ENCODE results near the gene PTP4A1. TPM values are rescaled to one million over a fixed set of nuclear protein-coding genes. Genes with fewer than 3 reads are reported as not detected.

The PTP4A1 gene
- total RNA-seq, 4 donors from 2014 or later: 12.4 to 85.4 (median 50.4) TPM

GRCh38 chr6:63610944-63611343, 38.7 kb downstream of the PTP4A1 start:
- no peak overlapping the region for H3K4me3 ChIP-seq
- no peak for TF ChIP-seq EP300 (IDR thresholded peaks at IDR 0.05)
- no peak for TF ChIP-seq POLR2AphosphoS5 (IDR thresholded peaks at IDR 0.05)
- H3K27ac ChIP-seq: no peak overlapping the region
- no peaks in the 10 kb centered on the region for H3K27me3 ChIP-seq
- 39% methylated on average over 1 of the region's 1 CpG for WGBS
- H3K9me3 ChIP-seq: no peaks in the 10 kb centered on the region
- H3K36me3 ChIP-seq: no peaks in the 10 kb centered on the region
- no peaks in the 10 kb centered on the region for H3K4me1 ChIP-seq
- no peak for DNase-seq (ENCODE audit: low spot score in 2 of 2)

GRCh38 chr6:63611560-63611959, 39.3 kb downstream of the PTP4A1 start:
- 96% methylated on average over 1 of the region's 1 CpG for WGBS
- TF ChIP-seq POLR2A (IDR thresholded peaks at IDR 0.05): no peak
- no peak for TF ChIP-seq EP300 (IDR thresholded peaks at IDR 0.05)
- TF ChIP-seq POLR2AphosphoS5 (IDR thresholded peaks at IDR 0.05): no peak
- TF ChIP-seq CTCF (IDR thresholded peaks at IDR 0.05): no peak
- Histone ChIP-seq H3K4me1 (no peaks in the 10 kb centered on the region), H3K36me3 (no peaks in the 10 kb centered on the region), H3K27me3 (no peaks in the 10 kb centered on the region), H3K9me3 (no peaks in the 10 kb centered on the region), H3K4me3 (no peak overlapping the region), H3K27ac (no peak overlapping the region)
- no peak for DNase-seq (ENCODE audit: low spot score in 2 of 2)

GRCh38 chr6:63615590-63615989, 43.3 kb downstream of the PTP4A1 start:
- 88% methylated on average over 1 of the region's 1 CpG for WGBS
- TF ChIP-seq EP300 (IDR thresholded peaks at IDR 0.05): no peak
- no peak for TF ChIP-seq POLR2AphosphoS5 (IDR thresholded peaks at IDR 0.05)
- no peak for TF ChIP-seq CTCF (IDR thresholded peaks at IDR 0.05)
- no peak for TF ChIP-seq POLR2A (IDR thresholded peaks at IDR 0.05)
- no peaks in the 10 kb centered on the region for H3K4me1 ChIP-seq
- H3K9me3 ChIP-seq: no peaks in the 10 kb centered on the region
- no peak for DNase-seq (ENCODE audit: low spot score in 2 of 2)
- H3K27me3 ChIP-seq: peaks cover 3% of the 10 kb centered on the region
- H3K27ac ChIP-seq: no peak overlapping the region
- H3K4me3 ChIP-seq: no peak overlapping the region
- no peaks in the 10 kb centered on the region for H3K36me3 ChIP-seq

Other genes with a start within 250 kb of the PTP4A1 start
- gene PHF3, start 63.3 kb downstream of the PTP4A1 start, total RNA-seq: 10 to 100 TPM; 38.1 to 98.5 (median 49.3) TPM

Measured in suprapubic skin (tissue), 4 donors.